DOHH2 (cell line): Measurements from ENCODE around the gene SHROOM3.

Experiments used
- H3F3A ChIP-seq: fragments of 200-600 bp; sonication (generic), shearing (Covaris generic); 2 replicates; pipeline ENCODE4 v1.6.0; 2016; ENCODE audit warnings: antibody characterized with exemption, mild to moderate bottlenecking; ENCODE audit not compliant: control insufficient read depth, insufficient read depth
- H3K27ac ChIP-seq: fragments of 200-600 bp; sonication (generic); 2 replicates; pipeline ENCODE4 v1.5.1; 2014; ENCODE audit warnings: low read depth, mild to moderate bottlenecking, low read length, moderate library complexity
- H3K27me3 ChIP-seq: fragments of 200-600 bp; sonication (generic); 2 replicates; pipeline ENCODE4 v1.6.1; 2014; ENCODE audit warnings: mild to moderate bottlenecking, low read length, mixed read lengths; ENCODE audit not compliant: control insufficient read depth
- H3K36me3 ChIP-seq: fragments of 200-600 bp; sonication (generic); 2 replicates; pipeline ENCODE4 v1.6.1; 2014; ENCODE audit warnings: mild to moderate bottlenecking, low read length, moderate library complexity, mixed read lengths; ENCODE audit not compliant: control insufficient read depth
- H3K4me1 ChIP-seq: fragments of 200-600 bp; sonication (generic); 2 replicates; pipeline ENCODE4 v1.6.1; 2014; ENCODE audit warnings: mild to moderate bottlenecking, low read length, mixed read lengths; ENCODE audit not compliant: control insufficient read depth
- H3K4me2 ChIP-seq: fragments of 200-600 bp; sonication (generic); 2 replicates; pipeline ENCODE4 v1.6.0; 2014; ENCODE audit warnings: mild to moderate bottlenecking, low read length, moderate library complexity
- H3K4me3 ChIP-seq: fragments of 200-600 bp; sonication (generic); 2 replicates; pipeline ENCODE4 v1.5.1; 2014; ENCODE audit warnings: mild to moderate bottlenecking, low read length, mixed read lengths
- H3K79me2 ChIP-seq: fragments of 200-600 bp; sonication (generic); 2 replicates; pipeline ENCODE4 v1.6.1; 2014; ENCODE audit warnings: mild to moderate bottlenecking, low read length, mixed read lengths; ENCODE audit not compliant: control insufficient read depth
- H3K9me2 ChIP-seq: fragments of 200-600 bp; sonication (generic); replicated peaks from 2 replicates; pipeline ENCODE4 v1.6.1; 2014; ENCODE audit warnings: mild to moderate bottlenecking, low read length, mixed read lengths; ENCODE audit not compliant: control insufficient read depth
- H3K9me3 ChIP-seq: fragments of 200-600 bp; sonication (generic); 2 replicates; pipeline ENCODE4 v1.6.1; 2014; ENCODE audit warnings: antibody characterized with exemption, low read length, mixed read lengths; ENCODE audit not compliant: control insufficient read depth, insufficient read depth
- H4K20me1 ChIP-seq: fragments of 200-600 bp; sonication (generic); 2 replicates; pipeline ENCODE4 v1.6.0; 2014; ENCODE audit warnings: low read depth, mild to moderate bottlenecking, antibody characterized with exemption, low read length, moderate library complexity; ENCODE audit not compliant: control insufficient read depth, insufficient read depth
- EZH2phosphoT487 ChIP-seq: fragments of 200-600 bp; sonication (generic); IDR thresholded peaks from 2 replicates; pipeline ENCODE4 v1.6.1; 2017; ENCODE audit warnings: borderline replicate concordance, mild to moderate bottlenecking, antibody characterized with exemption, low read length, moderate library complexity, mixed read lengths
- TF ChIP-seq, protein P1 (sequence below): fragments of 200-600 bp; sonication (generic); IDR thresholded peaks from one replicate; pipeline ENCODE4 v1.5.1; 2014; ENCODE audit warnings: antibody characterized with exemption, mild to moderate bottlenecking, low read depth, low read length; ENCODE audit not compliant: poor library complexity, severe bottlenecking

The SHROOM3 gene

DNA sequence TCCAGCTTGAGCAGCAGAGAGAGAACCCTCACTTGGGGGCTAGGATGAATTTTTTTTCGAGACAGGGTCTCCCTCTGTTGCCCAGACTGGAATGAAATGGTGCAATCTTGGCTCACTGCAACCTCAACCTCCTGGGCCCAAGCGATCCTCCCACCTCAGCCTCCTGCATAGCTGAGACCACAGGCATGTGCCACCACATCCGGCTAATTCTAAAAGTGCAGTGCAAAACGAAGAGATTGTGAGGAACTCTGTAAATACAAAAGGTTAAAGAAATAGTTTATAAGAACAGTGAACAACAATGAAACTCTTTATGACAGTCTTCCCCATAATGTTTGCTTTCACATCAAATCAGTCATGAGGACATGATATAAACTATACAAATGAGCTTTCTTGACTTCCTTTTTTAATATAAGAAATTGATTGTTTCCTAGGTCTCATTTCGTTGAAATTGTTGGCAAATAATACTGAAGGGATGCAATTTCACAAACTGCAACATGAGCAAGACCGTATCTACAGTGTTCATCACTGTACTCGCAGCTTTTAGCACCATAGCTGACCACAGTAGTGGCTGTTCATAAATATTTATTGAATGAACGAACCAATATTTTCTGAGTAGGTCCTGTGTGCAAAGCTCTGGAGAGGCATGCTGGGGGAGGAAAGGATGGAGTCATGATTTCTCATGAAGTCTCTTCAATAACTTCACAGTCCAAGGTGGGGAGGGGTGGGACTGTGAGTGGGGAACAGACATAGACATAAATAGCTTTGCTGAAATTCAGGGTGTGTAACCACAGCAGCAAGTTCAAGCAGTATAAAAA is 116.1 kb downstream of the SHROOM3 start:
- H3K27ac ChIP-seq, result no peak overlapping the region
- H4K20me1 ChIP-seq, result no peaks in the 10 kb centered on the region
- H3K9me3 ChIP-seq, result no peaks in the 10 kb centered on the region
- no peak overlapping the region for H3K4me3 ChIP-seq
- H3F3A ChIP-seq, result no peaks in the 10 kb centered on the region
- H3K4me1 ChIP-seq, result no peaks in the 10 kb centered on the region
- TF ChIP-seq, protein P1, sequence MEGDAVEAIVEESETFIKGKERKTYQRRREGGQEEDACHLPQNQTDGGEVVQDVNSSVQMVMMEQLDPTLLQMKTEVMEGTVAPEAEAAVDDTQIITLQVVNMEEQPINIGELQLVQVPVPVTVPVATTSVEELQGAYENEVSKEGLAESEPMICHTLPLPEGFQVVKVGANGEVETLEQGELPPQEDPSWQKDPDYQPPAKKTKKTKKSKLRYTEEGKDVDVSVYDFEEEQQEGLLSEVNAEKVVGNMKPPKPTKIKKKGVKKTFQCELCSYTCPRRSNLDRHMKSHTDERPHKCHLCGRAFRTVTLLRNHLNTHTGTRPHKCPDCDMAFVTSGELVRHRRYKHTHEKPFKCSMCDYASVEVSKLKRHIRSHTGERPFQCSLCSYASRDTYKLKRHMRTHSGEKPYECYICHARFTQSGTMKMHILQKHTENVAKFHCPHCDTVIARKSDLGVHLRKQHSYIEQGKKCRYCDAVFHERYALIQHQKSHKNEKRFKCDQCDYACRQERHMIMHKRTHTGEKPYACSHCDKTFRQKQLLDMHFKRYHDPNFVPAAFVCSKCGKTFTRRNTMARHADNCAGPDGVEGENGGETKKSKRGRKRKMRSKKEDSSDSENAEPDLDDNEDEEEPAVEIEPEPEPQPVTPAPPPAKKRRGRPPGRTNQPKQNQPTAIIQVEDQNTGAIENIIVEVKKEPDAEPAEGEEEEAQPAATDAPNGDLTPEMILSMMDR, result no peak
- no peak for TF ChIP-seq EZH2phosphoT487
- no peaks in the 10 kb centered on the region for H3K36me3 ChIP-seq
- 0 out of 2 replicates have a peak, but pooled peaks cover under 1% of the 10 kb centered on the region for H3K27me3 ChIP-seq
- H3K79me2 ChIP-seq, result no peaks in the 10 kb centered on the region
- no peaks in the 10 kb centered on the region for H3K9me2 ChIP-seq
- H3K4me2 ChIP-seq, result no peak overlapping the region

GRCh38 chr4:76554630-76555029 is 119.6 kb downstream of the SHROOM3 start:
- H3K4me1 ChIP-seq, result no peaks in the 10 kb centered on the region
- H3K4me3 ChIP-seq, result no peak overlapping the region
- H3K79me2 ChIP-seq, result no peaks in the 10 kb centered on the region
- H3K4me2 ChIP-seq, result no peak overlapping the region
- no peaks in the 10 kb centered on the region for H3K9me3 ChIP-seq
- no peaks in the 10 kb centered on the region for H3K36me3 ChIP-seq
- no peak for TF ChIP-seq EZH2phosphoT487
- TF ChIP-seq, protein P1, result no peak
- no peaks in the 10 kb centered on the region for H3K9me2 ChIP-seq
- H3K27me3 ChIP-seq, result no peaks in the 10 kb centered on the region
- H3K27ac ChIP-seq, result no peak overlapping the region
- H4K20me1 ChIP-seq, result no peaks in the 10 kb centered on the region
- H3F3A ChIP-seq, result no peaks in the 10 kb centered on the region

DNA sequence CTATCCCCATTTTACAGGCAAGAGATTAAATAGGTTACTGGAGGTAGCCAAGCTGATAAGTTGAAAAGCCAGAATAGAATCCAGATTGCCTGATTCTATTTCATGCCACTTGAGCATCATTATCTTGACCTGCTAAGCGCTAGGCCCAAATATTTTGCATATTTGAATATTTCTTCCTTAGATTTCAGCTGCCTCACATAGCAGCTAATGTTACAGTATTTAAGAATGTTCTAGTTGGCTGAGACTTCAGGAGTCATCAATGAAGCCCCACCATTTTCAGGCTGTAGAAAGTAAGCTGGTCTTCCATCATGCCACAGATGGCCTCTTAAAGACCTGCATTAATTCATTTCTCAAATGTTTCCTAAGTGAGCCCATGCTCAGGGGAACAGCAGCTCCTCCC is 121.4 kb downstream of the SHROOM3 start:
- no peaks in the 10 kb centered on the region for H3K36me3 ChIP-seq
- no peaks in the 10 kb centered on the region for H3K79me2 ChIP-seq
- no peaks in the 10 kb centered on the region for H3K9me3 ChIP-seq
- TF ChIP-seq, protein P1, result no peak
- TF ChIP-seq EZH2phosphoT487, result no peak
- no peak overlapping the region for H3K4me3 ChIP-seq
- no peaks in the 10 kb centered on the region for H3K9me2 ChIP-seq
- no peaks in the 10 kb centered on the region for H3F3A ChIP-seq
- no peaks in the 10 kb centered on the region for H3K27me3 ChIP-seq
- no peaks in the 10 kb centered on the region for H4K20me1 ChIP-seq
- H3K27ac ChIP-seq, result no peak overlapping the region
- H3K4me2 ChIP-seq, result no peak overlapping the region
- H3K4me1 ChIP-seq, result no peaks in the 10 kb centered on the region
